Gastroesophageal sphincter (tissue), 4 donors: ENCODE results near the gene PPP6R2. TPM values are rescaled to one million over a fixed set of nuclear protein-coding genes. Genes with fewer than 3 reads are reported as not detected.
A peak's percentile ranks its signal among the peaks of the same experiment; 100 is the strongest.

Experiments used
- ATAC-seq: fragments of 150-250 bp; one replicate; pipeline ENCODE4 v1.9.1; 2016; ENCODE audit warnings: mild to moderate bottlenecking, moderate library complexity
- H3K27ac ChIP-seq, 4 donors: fragments of 200-600 bp; sonication (generic) in 3 of 4; 1 replicate in 3 of 4; 2 replicates in 1 of 4; pipeline ENCODE4 v1.5.1; 2016 to 2019
- H3K27me3 ChIP-seq: fragments of 200-600 bp; sonication (generic); one replicate; pipeline ENCODE4 v1.5.1; 2019
- H3K36me3 ChIP-seq, 2 donors: fragments of 200-600 bp; sonication (generic); one replicate each; pipeline ENCODE4 v1.5.1; 2019; ENCODE audit warnings: control low read depth in 1 of 2
- H3K4me1 ChIP-seq, 3 donors: fragments of 200-600 bp; sonication (generic); 1 replicate in 2 of 3; 2 replicates in 1 of 3; pipeline ENCODE4 v1.5.1; 2016 to 2019; ENCODE audit warnings: control low read depth in 2 of 3
- H3K4me3 ChIP-seq, 2 donors: fragments of 200-600 bp; sonication (generic); one replicate each; pipeline ENCODE4 v1.5.1; 2019; ENCODE audit warnings: mild to moderate bottlenecking in 1 of 2, moderate library complexity in 1 of 2
- H3K9me3 ChIP-seq, 3 donors: fragments of 200-600 bp; sonication (generic); one replicate each; pipeline ENCODE4 v1.5.1; 2017 to 2019; ENCODE audit warnings: control low read depth in 2 of 3
- EP300 ChIP-seq: sonication (generic); formaldehyde crosslinking; IDR thresholded peaks from one replicate; pipeline ENCODE4 v1.6.1; 2017; ENCODE audit warnings: antibody characterized with exemption, mild to moderate bottlenecking
- POLR2A ChIP-seq, 2 donors: fragments of 450-650 bp; IDR thresholded peaks; one replicate each; pipeline ENCODE4 v1.6.1; 2017; ENCODE audit warnings: antibody characterized with exemption in 2 of 2, mild to moderate bottlenecking in 2 of 2, moderate library complexity in 1 of 2
- POLR2AphosphoS5 ChIP-seq: sonication (generic); formaldehyde crosslinking; IDR thresholded peaks from one replicate; pipeline ENCODE4 v1.6.1; 2017; ENCODE audit warnings: antibody characterized with exemption
- WGBS, 2 donors: methylation state at CpG; one replicate each; pipeline ENCODE4 v1.1.5; 2018; ENCODE audit warnings: low coverage in 1 of 2; 5-methylcytosine and 5-hydroxymethylcytosine counted together
- total RNA-seq, 4 donors: library from RNA; depleted of rRNA; stranded (reverse); fragments of >200 nt; gene quantifications; one replicate each; pipeline ENCODE4 v1.1.0, GENCODE V29; 2016
- TF ChIP-seq, protein P1 (sequence below), 4 experiments: fragments of 200-600 bp in 2 of 4; fragments of 450-650 bp in 2 of 4; sonication (generic) in 1 of 4; IDR thresholded peaks; one replicate each; pipeline ENCODE4 v1.5.1; 2017 to 2019; ENCODE audit warnings: antibody characterized with exemption in 4 of 4, mild to moderate bottlenecking in 2 of 4, moderate library complexity in 2 of 4

The PPP6R2 gene
- total RNA-seq, 4 donors from 2014 or later: 52.2 to 73.5 (median 64.2) TPM

DNA sequence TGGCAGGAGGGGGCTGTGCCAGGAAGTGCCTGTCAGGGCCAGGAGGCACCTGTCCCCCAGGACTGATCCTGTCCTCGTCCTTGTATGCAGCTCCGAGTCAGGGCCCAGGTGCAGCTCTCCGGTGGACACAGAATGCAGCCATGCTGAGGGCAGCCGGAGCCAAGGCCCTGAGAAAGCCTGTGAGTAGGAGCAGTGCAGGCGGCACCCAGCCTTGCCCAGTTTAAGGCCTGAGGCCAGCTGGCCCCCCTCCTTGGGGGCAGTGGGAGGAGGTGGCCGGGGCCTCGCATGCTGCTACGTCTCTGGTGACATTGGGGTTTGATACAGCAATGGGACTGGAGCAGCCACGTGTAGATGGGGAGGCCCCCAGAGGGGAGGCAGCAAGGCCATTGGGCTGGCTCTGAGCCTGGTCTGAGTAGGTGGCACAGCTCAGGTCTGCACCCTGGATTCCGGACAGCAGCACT is 96.8 kb downstream of the PPP6R2 start:
- Histone ChIP-seq H3K27me3 (no peaks in the 10 kb centered on the region), H3K9me3 (no peaks in the 10 kb centered on the region), H3K27ac (no peak overlapping the region), H3K4me1 (peaks cover 0 to 14% (median 8%) of the 10 kb centered on the region in 3 donors), H3K4me3 (no peak overlapping the region), H3K36me3 (peaks cover 0 to 88% of the 10 kb centered on the region in 2 donors)
- no CpG with 5 or more reads among the region's 10 CpGs for WGBS, 2 donors
- TF ChIP-seq POLR2AphosphoS5 (no peak), EP300 (no peak), POLR2A (IDR thresholded peaks at IDR 0.05) (no peak)
- TF ChIP-seq, protein P1, sequence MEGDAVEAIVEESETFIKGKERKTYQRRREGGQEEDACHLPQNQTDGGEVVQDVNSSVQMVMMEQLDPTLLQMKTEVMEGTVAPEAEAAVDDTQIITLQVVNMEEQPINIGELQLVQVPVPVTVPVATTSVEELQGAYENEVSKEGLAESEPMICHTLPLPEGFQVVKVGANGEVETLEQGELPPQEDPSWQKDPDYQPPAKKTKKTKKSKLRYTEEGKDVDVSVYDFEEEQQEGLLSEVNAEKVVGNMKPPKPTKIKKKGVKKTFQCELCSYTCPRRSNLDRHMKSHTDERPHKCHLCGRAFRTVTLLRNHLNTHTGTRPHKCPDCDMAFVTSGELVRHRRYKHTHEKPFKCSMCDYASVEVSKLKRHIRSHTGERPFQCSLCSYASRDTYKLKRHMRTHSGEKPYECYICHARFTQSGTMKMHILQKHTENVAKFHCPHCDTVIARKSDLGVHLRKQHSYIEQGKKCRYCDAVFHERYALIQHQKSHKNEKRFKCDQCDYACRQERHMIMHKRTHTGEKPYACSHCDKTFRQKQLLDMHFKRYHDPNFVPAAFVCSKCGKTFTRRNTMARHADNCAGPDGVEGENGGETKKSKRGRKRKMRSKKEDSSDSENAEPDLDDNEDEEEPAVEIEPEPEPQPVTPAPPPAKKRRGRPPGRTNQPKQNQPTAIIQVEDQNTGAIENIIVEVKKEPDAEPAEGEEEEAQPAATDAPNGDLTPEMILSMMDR (IDR thresholded peaks at IDR 0.05): no peak
- no peak for ATAC-seq

DNA sequence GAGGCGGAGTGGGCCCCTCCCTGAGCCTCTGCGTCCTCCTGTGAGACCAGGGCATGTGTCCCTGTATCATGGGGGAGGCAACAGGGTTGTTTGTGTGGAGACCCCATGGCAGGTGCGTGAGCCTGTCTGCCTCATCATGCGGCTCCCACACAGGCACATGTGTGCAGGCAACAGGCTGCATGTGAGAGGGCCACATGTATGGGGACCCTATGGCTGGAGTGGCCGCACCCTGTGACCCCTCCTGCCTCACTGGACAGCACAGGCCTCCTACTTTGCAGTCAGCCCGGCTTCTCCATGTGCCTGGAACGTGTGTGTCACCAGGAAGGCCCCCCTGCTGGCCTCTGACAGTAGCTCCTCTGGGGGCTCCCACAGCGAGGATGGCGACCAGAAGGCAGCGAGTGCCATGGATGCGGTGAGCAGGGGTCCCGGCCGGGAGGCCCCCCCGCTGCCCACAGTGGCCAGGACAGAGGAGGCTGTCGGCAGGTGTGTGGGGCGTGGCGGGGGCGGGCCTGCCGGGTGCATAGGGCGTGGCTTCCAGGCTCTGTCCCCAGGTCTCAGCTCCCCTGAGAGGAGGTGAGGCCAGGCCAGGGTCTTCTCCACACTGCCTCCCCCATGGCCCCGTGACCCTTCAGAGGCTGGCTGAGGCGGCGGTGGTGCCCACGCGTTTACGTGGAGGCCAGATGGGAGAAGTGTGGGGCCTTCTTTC is 97.6 kb downstream of the PPP6R2 start:
- H3K36me3 ChIP-seq: peaks cover 0 to 88% of the 10 kb centered on the region in 2 donors
- no peak for TF ChIP-seq POLR2A (IDR thresholded peaks at IDR 0.05)
- no peak for TF ChIP-seq EP300
- TF ChIP-seq, protein P1 (IDR thresholded peaks at IDR 0.05): no peak
- TF ChIP-seq POLR2AphosphoS5: no peak
- H3K4me1 ChIP-seq: peaks cover 0 to 20% (median 8%) of the 10 kb centered on the region in 3 donors
- WGBS, 2 donors: no CpG with 5 or more reads among the region's 26 CpGs
- ATAC-seq: no peak
- H3K27me3 ChIP-seq: no peaks in the 10 kb centered on the region
- H3K4me3 ChIP-seq: no peak overlapping the region
- no peaks in the 10 kb centered on the region for H3K9me3 ChIP-seq
- peak overlapping the region in 1 of 4 donors; percentile 19 for H3K27ac ChIP-seq

DNA sequence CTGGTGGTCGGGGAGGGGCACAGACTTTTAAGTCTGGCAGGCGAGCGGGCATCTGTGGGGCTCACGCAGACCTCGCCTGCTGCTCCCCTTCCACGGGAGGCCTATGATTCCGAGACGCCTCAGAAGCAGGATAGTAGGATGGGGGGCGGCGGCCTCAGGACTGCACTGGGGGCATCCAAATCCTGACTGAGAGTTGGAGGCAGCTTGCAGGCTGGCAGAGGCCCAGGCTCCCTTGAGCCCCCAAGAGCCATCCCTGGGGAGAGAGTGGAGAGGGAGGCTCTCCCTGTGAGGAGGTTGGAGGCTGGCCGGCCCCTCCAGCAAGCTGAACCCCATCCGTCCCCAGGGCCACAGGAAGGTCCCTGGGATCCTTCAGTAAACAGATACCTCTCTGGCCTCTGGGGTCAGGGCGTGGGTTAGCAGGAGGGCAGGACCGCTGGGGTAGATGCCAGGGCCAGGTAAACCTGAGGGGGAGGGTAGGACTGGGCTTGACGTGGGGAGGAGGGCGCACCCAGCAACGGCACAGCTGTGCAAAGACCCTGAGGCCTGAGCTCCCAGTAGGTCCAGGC is 98.4 kb downstream of the PPP6R2 start:
- ATAC-seq: no peak
- Histone ChIP-seq H3K27me3 (no peaks in the 10 kb centered on the region), H3K4me3 (no peak overlapping the region), H3K9me3 (no peaks in the 10 kb centered on the region), H3K4me1 (peaks cover 0 to 20% (median 8%) of the 10 kb centered on the region in 3 donors), H3K27ac (no peak overlapping the region), H3K36me3 (peaks cover 0 to 88% of the 10 kb centered on the region in 2 donors)
- 92% methylated on average over 2 of the region's 17 CpGs; no CpG with 5 or more reads in 1 of the 2 donors for WGBS, 2 donors
- TF ChIP-seq POLR2A (IDR thresholded peaks at IDR 0.05) (no peak), POLR2AphosphoS5 (no peak), EP300 (no peak)
- TF ChIP-seq, protein P1 (IDR thresholded peaks at IDR 0.05): no peak

DNA sequence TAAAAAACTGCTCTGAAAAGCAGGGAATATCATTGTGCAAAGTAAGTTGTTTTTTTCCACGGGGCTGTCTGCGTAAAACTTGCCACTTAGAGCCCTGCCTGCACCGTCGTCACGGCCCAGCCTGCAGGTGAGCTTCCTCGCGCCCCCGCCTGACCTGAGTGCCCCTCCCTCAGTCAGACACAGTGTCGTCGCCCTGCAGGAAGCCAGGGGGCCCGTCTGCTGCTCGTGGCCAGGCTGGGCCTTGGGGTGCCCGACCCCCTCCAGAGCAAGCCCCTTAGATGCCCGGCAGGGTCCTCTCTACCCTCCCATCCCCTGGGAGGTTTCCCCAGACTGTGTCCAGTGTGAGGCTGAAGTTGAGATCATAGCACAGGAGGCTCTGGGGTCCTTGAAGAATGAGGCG is 100.1 kb downstream of the PPP6R2 start:
- TF ChIP-seq POLR2AphosphoS5 (peak; percentile 39), EP300 (no peak)
- ATAC-seq: no peak
- Histone ChIP-seq H3K36me3 (peaks cover 0 to 88% of the 10 kb centered on the region in 2 donors), H3K4me1 (peaks cover 0 to 20% (median 8%) of the 10 kb centered on the region in 3 donors), H3K27me3 (no peaks in the 10 kb centered on the region), H3K9me3 (no peaks in the 10 kb centered on the region), H3K4me3 (no peak overlapping the region), H3K27ac (peak overlapping the region in 2 of 4 donors; percentile 51 to 58)
- WGBS, 2 donors: 40% methylated on average over 1 of the region's 15 CpGs; no CpG with 5 or more reads in 1 of the 2 donors

DNA sequence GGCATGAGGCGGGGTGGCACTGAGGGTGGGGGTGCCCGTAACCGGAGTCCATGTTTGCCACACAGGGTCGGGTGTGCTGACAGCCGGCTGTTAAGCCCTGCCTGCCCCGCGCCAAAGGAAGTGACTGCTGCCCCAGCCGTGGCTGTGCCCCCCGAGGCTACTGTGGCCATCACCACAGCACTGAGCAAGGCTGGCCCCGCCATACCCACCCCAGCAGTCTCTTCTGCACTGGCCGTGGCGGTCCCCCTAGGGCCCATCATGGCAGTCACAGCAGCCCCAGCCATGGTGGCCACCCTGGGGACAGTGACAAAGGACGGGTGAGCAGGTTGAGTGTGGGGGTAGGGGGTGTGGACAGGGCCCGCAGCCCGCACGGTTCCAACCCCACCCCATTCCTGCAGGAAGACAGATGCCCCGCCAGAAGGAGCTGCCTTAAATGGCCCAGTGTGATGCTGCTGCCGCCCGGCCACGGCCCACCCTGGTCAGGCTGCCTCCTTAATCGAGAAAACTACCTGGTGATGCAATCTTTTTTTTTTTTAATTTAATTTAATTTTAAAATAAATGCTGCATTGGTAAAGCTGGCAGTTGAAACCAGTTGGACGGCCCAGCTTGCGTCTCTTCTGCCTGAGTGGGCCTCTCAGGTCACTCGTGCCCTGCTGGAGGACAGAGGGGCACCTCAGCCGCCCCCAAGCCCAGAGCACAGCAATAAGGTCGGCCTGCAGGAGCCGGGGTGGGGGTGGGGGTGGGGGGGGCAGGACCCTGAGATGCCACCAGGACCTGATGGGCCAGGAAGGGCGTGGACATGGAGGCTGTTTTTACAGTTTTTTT is 100.9 kb downstream of the PPP6R2 start:
- no peaks in the 10 kb centered on the region for H3K9me3 ChIP-seq
- peak; percentile 17 for ATAC-seq
- peaks cover 0 to 20% (median 8%) of the 10 kb centered on the region in 3 donors for H3K4me1 ChIP-seq
- WGBS, 2 donors: 35% methylated on average over 13 of the region's 28 CpGs; no CpG with 5 or more reads in 1 of the 2 donors
- H3K27ac ChIP-seq: peak overlapping the region in 3 of 4 donors; percentile 44 to 58 (median 51)
- peaks cover 0 to 88% of the 10 kb centered on the region in 2 donors for H3K36me3 ChIP-seq
- H3K27me3 ChIP-seq: no peaks in the 10 kb centered on the region
- TF ChIP-seq POLR2A (IDR thresholded peaks at IDR 0.05) (no peak), EP300 (no peak), POLR2AphosphoS5 (no peak)
- TF ChIP-seq, protein P1 (IDR thresholded peaks at IDR 0.05): no peak
- no peak overlapping the region for H3K4me3 ChIP-seq
